Raji (cell line): ENCODE measurements around the gene COL5A1.

Source experiments
- POLR2A ChIP-seq: IDR thresholded peaks from 2 replicates; pipeline ENCODE4 v1.6.1; 2011; ENCODE audit warnings: low read depth, low read length, control low read depth; ENCODE audit not compliant: insufficient read depth

Gene COL5A1

GRCh38 chr9:134619448-134619982 lies 22.1 kb upstream of the COL5A1 start:
- TF ChIP-seq POLR2A = no peak

- TF ChIP-seq POLR2A = no peak
Measured at GRCh38 chr9:134619983-134620661, 21.5 kb upstream of the COL5A1 start.

- no peak for TF ChIP-seq POLR2A
Measured at GRCh38 chr9:134620751-134621557, 20.6 kb upstream of the COL5A1 start.

- TF ChIP-seq POLR2A = no peak
Measured at GRCh38 chr9:134621558-134622110, 20.0 kb upstream of the COL5A1 start.

- no peak for TF ChIP-seq POLR2A
Measured at GRCh38 chr9:134622896-134623257, 18.7 kb upstream of the COL5A1 start.

GRCh38 chr9:134623258-134624066 lies 18.1 kb upstream of the COL5A1 start:
- no peak for TF ChIP-seq POLR2A

GRCh38 chr9:134624137-134624591 lies 17.4 kb upstream of the COL5A1 start:
- no peak for TF ChIP-seq POLR2A

GRCh38 chr9:134624621-134625181 lies 16.9 kb upstream of the COL5A1 start:
- TF ChIP-seq POLR2A = no peak

- no peak for TF ChIP-seq POLR2A
Measured at GRCh38 chr9:134625361-134626068, 16.1 kb upstream of the COL5A1 start.

- TF ChIP-seq POLR2A = no peak
Measured at GRCh38 chr9:134626069-134626423, 15.6 kb upstream of the COL5A1 start.

GRCh38 chr9:134626571-134627416 lies 14.8 kb upstream of the COL5A1 start:
- no peak for TF ChIP-seq POLR2A

GRCh38 chr9:134627417-134628353 lies 13.9 kb upstream of the COL5A1 start:
- no peak for TF ChIP-seq POLR2A
